HG02763 (cell line): ENCODE results near the gene KRTAP1-4.
"Not testable (repeated sequence)": the region's sequence is repeated elsewhere in the genome, so short reads cannot be mapped to it uniquely, and the experiment has no call there.

Experiments
- ATAC-seq: cut with Tn5 transposase; IDR thresholded peaks from one replicate; pipeline ENCODE4 v1.9.1; 2021; ENCODE audit warnings: mild to moderate bottlenecking, moderate library complexity; ENCODE audit not compliant: unreplicated experiment

The KRTAP1-4 gene

DNA sequence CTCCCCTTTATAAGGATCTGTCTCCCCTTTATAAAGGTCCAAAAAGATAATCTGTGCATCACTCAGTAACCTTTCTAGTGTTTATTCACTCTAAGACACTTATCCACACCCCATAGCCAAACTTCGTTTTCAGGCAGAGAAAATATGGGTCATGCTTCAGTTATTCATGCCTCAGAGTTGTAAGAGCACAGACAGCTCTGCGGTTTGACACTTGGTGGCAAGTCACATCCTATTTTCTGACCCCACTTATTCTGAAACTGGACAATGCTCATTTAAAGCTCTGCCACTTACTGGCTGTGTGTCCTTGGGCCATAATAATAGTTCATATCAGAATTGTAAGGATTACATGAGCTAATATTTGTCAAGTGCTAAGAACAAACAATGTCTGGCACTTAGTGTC lies 19.1 kb upstream of the KRTAP1-4 start:
- no peak for ATAC-seq

DNA sequence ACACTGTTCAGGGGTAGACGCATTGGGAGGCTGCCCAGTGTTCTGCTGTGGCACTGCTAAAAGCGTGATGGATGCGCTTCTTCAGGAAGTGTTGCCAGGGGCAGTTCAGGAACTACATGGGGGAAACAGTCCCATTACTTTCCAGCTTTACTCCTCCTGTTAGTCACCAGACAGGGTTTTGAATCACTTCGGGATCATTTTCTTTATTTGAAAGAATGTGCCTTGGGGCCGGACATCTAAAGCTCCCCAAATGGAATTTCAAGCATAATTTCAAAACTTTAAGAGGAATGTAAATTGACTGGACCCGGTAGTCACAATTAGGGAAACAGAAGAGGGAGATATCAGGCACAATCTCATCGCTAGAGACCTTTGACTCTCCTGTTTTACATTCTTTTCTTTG lies 18.4 kb upstream of the KRTAP1-4 start:
- no peak for ATAC-seq

DNA sequence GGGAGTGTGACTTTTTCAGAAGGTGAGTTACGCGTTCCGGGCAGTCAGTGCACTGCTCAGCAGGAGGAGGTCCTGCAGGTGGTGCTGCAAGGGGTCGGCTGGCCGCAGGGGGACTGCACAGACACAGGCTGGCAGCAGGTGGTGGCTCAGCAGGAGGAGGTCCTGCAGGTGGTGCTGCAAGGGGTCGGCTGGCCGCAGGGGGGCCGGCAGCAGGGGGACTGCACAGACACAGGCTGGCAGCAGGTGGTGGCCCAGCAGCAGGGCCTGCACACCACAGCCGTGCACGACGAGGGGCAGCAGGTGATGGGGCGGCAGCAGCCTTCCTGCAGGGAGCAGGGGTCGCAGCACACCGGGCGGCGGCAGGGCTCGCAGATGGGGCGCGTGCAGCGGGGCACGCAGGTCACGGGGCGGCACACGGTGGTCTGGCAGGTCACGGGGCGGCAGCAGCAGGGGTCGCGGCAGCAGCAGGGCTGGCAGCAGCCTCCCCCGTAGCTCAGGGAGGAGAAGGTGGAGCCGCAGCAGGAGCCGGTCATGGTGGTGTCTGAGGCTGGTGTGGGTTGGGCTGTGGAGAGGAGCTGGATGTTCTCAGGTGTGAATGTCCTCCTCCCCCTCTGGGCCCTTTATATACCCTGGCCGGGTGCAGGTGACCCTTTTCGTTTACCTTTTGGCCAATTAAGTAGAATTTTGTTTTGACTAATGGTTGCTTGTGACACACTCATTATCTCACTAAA lies 16.9 kb upstream of the KRTAP1-4 start, which contains the start of gene KRTAP2-1:
Gene KRTAP2-1, minus strand, starts transcription at position 582 of the 731 bp plus-strand sequence. Its CDS starts 49 bp downstream, at position 533.
- ATAC-seq, result not testable (repeated sequence)

DNA sequence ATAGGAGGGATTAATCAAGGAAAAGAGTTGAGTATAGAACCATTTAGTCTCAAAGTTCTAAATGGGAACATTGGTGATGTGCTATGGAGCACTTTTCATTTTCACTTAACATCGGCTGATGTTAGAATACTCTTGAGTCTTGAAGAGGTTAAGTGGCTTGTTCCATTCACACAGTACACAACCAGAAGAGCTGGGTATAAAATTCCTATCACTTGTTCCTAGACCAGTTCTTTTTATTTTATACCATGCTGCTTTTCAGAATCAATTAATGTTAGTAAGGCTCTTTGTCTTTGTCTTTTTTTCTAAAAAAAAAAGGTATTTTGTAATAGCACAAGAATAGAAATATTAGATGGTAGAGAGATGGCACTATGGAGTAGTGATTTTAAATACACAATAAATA lies 13.0 kb upstream of the KRTAP1-4 start:
- no peak for ATAC-seq

DNA sequence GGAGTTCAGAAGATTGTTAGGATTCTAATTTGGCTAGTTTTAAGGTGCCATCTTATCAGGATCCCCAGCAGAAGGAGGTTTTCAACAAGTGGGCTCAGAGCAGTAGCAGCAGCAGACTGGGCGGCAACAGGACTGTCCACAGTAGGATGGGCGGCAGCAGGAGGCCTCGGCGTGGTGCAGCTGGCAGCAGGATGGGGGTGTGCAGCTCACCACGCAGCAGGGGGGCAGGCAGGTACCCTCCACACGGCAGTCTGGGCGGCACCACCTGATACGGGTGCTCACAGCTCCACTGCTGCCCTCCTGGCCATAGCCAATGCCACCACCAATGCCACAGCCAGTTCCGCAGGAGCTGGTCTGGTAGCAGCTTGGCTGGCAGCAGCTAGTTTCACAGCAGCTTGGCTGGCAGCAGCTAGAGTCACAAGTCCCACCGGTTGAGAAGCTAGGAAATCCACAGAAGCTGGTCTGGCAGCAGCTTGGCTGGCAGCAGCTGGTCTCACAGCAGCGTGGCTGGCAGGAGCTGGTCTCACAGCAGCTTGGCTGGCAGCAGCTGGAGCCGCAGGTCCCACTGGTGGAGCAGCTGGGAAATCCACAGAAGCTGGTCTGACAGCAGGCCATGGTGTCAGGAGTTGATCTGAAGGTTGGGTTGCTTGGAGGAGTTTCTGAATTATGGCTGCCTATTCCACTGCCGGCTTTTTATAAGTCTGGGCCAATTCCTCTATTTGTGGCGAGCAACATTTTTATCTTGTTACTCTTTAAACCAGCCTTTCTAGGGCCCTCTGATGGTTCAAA lies 11.0 kb upstream of the KRTAP1-4 start, which contains the start of gene KRTAP1-1:
Gene KRTAP1-1, minus strand, starts transcription at position 668 of the 789 bp plus-strand sequence. Its CDS starts 53 bp downstream, at position 615.
- not testable (repeated sequence) for ATAC-seq

DNA sequence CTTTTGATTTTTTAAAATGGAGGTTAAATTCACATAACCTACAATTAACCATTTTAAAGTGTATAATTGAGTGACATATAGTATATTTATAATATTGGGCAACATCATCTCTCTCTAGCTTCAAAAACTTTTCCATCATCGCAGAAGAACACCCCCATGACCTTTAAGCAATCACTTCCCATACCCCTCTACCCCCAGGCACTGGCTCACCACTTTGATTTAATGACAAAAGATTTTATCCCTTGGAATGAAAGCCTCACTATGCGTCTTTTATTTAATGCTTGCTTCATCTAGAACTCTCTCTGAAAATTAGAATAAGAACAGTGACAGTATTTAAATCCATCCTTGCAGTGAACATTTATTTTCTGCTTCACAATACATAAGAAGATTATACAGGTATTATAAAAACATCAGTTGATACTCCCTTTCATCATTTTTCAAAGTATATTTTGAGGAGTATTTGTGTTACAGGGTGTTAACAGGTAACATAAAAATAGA lies 7.9 kb upstream of the KRTAP1-4 start:
- ATAC-seq, result no peak

DNA sequence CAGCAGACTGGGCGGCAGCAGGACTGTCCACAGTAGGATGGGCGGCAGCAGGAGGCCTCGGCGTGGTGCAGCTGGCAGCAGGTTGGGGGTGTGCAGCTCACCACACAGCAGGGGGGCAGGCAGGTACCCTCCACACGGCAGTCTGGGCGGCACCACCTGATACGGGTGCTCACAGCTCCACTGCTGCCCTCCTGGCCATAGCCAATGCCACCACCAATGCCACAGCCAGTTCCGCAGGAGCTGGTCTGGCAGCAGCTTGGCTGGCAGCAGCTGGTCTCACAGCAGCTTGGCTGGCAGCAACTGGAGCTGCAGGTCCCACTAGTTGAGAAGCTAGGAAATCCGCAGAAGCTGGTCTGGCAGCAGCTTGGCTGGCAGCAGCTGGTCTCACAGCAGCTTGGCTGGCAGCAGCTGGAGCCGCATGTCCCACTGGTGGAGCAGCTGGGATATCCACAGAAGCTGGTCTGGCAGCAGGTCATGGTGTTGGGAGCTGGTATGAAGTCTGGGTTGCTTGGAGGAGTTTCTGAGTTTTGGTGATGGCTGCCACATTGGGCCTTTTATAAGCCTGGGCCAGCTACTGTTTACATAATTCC lies 4.4 kb upstream of the KRTAP1-4 start, which contains the start of gene KRTAP1-3:
Gene KRTAP1-3, minus strand, starts transcription at position 529 of the 590 bp plus-strand sequence. Its CDS starts 53 bp downstream, at position 476.
- ATAC-seq, result not testable (repeated sequence)

DNA sequence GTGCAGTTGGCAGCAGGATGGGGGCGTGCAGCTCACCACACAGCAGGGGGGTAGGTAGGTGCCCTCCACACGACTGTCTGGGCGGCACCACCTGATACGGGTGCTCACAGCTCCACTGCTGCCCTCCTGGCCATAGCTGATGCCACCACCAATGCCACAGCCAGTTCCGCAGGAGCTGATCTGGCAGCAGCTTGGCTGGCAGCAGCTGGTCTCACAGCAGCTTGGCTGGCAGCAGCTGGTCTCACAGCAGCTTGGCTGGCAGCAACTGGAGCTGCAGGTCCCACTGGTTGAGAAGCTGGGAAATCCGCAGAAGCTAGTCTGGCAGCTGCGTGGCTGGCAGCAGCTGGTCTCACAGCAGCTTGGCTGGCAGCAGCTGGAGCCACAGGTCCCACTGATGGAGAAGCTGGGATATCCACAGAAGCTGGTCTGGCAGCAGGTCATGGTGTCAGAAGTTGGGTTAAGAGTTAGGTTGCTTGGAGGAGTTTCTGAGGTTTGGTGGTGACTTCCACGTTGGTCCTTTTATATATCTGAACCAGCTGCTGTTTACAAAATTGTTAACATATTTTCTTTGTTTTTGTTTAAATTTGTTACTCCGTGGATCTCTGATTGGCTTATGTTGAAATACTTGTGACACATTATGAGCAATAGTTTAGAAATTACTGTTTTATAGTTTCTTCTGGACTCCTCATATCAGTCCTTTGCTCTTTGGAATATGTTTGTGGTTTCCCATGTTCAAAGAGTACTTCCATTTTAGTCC lies 3.1 kb downstream of the KRTAP1-4 start, which contains the start of gene KRTAP1-5:
Gene KRTAP1-5, minus strand, starts transcription at position 494 of the 757 bp plus-strand sequence. Its CDS starts 53 bp downstream, at position 441.
- no peak for ATAC-seq

DNA sequence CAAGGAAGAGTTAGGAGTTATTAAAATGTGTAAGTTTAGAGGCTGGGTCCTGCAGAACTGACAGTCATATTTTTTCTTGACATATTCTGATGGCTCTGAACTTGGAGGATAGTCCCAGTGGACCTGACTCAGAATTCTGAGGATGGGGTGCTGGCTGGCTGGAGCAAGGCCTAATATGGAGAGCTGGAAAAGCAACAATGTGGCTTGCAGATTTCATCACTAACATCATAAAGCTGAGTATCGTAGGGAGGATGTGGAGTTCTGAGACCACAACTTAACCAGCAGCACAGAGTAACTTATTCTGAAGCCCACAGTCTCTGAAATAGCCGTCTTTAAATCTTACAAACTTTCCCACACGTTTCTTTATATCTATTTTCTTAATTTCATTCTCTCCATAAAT lies 5.3 kb downstream of the KRTAP1-4 start:
- no peak for ATAC-seq

DNA sequence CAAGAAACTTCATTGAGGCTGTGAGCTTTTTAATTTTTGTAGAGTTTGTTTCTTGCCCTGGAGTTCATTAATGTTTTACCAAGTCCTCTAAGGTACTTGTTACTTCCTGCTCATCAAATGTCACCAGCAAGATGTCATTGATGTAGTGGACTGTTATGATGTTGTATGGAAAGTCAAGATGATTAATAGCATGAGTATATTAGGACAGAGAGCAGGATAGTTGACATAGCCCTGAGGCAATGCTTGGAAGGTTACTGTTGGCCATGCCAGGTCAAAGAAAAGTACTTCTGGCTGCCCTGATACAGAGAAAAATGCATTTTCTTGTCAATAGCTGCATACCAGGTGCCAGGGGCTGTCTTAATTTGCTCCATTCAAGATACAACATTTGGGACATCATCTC lies 9.7 kb downstream of the KRTAP1-4 start:
- no peak for ATAC-seq

DNA sequence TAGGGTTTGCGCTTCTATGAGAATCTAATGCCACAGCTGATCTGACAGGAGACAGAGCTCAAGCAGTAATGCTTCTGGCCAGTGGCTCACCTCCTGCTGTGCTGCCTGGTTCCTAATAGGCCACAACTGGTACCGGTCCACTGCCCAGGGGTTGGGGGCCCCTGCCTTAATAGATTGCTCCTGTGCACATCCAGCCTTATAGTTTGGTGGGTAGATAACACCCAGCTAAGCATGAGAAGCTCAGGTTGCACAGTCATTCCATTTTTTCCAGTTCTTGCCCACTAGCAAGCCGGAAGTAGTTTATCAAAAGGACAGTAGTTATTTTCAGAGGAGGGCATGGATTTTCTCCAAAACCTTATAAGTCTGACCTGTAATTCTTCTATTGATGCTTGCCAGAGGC lies 10.6 kb downstream of the KRTAP1-4 start:
- no peak for ATAC-seq

DNA sequence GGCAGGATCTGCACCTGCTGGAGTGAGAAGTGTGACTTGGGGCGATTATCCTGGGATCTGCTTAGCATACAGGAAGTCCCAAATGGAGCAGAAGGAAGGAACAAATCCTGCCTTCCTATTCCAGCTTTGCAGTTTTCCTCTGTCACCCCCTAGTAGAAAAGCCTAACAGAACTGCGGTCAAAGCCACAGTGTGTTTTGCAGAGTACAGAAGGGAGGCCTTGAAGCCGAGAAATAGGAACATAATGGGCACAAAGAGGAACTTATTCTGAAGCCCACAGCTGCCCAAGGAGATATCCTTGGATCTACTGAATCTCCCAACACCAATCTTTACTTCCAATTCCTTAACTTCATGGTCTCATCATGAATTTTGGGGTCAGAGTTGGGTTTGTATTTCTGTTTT lies 11.5 kb downstream of the KRTAP1-4 start:
- no peak for ATAC-seq

DNA sequence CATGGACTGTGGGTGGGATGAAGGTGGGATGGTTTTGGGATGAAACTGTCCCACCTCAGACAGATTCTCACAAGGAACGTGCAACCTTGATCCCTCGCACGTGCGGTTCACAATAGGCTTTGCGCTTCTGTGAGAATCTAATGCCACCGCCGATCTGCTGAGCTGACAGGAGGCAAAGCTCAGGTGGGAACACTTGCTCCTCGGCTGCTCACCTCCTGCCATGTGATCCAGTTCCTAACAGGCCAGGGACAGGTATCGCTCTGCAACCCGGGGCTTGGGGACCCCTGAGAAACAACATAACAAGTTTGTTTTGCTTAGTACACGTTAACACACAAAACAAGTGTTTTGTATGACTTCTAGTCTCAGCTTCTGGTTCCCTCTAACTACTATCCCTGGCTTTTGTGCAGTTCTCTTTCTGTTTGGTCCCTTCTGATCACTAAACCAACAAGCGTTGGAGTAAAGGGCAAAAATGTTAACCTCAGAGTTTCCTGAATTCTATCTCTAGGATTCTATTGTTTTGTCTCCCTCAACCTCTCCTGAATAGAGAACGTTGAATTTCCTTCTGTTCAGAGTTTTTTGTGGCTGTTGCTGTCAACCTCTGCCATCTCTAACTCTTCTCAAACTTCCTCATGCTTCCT lies 13.3 kb downstream of the KRTAP1-4 start:
- ATAC-seq, result no peak

DNA sequence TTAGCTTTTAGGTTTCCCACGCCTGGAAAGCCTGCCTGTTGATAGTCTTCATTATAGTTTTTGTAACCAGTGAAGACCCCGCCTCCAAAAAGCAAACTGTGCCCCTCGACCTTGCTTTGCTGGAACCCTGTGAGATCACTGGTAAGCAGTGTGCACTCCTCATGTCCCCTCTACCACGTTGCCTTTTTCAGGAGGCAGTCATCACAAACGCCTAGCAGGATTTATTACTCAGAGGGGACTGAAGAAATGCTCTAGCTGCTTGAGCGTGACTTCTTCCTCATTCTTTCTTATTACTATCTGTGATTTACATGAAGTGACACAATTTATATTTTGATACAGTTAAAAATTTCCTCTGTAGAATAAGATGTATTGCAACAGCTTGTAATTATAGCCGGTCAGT lies 14.5 kb downstream of the KRTAP1-4 start:
- ATAC-seq, result no peak

DNA sequence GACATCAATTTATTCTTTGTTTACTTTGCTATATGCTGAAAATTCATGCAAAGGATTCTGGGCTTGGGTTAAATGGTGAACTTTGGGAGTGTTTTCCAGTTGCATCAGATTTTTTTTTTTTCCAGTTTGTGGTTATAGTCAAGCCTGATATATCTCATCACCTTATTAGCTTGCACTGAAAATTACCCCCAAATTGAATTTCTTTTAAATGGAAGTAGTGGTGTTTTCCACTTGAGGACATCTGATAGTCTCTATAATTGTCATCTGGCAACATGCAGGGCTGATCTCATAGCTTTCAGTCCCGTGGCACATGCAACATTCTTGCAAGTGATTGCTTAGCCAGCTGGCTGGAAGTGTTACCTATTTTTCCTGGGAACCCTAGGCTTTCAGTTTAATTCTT lies 16.4 kb downstream of the KRTAP1-4 start:
- no peak for ATAC-seq

DNA sequence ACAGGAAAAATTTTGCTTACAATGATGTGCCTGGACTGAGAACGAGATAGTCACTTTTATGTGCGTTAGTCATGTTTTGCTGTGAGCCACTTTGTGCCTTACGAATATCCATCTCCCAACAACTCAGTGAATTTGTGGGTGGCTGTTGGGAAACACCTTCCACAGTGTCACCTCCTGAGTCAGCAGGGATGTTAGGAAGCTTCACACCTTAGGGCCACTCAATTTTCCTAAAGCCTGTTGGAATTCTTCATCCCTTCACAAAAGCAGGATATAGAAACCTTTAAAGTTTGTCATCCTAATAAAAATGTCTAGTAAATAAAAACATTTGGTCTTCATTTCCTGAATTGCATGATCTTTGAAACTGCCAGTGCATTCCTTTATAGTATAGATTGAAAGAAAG lies 16.8 kb downstream of the KRTAP1-4 start:
- ATAC-seq, result no peak

DNA sequence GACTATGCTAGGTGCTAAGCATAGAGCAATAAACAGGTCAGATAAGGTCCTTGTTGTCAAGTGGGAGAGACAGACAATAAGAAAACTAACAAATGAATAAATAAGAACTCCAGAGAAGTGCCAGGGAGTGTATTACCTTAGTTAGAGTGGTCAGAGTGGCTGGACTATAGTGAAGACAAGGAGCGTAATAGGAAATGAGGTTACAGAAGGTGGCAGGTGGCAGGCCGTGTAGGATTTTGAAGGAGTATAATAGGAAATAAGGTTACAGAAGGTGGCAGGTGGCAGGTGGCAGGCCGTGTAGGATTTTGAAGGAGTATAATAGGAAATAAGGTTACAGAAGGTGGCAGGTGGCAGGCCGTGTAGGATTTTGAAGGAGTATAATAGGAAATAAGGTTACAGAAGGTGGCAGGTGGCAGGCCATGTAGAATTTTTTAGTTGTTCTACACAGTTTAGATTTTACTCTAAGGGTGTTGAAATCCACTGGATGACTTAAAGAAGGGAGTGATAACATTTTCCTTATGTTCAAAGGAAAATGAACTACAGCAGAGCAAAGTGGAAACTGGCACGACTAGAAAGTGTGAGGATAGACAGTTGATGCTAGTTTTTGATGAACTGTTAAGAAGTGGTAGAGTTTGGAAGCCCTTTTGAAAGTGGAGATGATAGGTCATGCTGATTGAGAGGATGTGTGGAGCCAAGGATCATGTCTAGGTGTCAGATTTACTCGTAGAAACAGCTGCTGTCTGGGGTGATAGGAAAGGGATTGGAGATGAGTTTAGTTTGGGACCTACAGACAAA lies 17.5 kb downstream of the KRTAP1-4 start:
- no peak for ATAC-seq

DNA sequence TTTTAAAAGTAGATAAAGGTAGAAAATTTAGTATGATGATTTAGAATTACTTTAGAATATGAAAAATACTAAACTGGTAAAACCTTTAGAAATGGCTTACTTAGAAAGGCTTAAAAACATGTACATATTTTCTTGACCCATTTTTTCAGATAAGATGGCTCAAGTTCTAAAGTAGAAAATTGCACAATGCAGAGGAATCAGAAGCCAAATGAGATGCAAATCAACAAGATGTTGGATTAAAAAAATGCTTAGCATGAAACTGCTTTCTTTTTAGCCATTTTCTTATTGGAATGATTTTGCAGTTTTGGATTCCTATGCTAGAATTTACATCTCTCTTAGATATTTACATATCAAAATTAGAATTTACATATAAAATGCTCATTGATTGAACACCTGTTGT lies 19.6 kb downstream of the KRTAP1-4 start:
- no peak for ATAC-seq

DNA sequence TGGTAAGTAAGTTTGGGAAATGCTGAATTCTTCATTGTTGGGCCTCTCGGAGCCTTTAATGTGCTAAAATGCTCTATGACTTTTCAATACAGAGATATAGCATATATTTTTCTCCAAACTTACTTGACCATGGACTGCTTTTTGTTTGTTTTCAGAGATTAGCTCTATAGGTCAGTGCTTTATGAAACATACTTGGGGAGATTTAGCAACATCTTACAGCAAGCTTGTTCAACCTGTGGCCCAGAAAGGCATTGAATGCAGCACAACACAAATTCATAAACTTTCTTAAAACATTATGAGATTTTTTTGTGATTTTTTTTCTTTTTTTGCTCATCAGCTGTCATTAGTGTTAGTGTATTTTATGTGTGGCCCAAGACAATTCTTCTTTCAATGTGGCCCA lies 20.1 kb downstream of the KRTAP1-4 start:
- no peak for ATAC-seq
